HepG2 (cell line): ENCODE measurements around the gene B4GALT5. TPM values are rescaled to one million over a fixed set of nuclear protein-coding genes. Genes with fewer than 3 reads are reported as not detected.

Experiments used
- ARNTL ChIP-seq: sonication (generic); formaldehyde crosslinking; IDR thresholded peaks from 2 replicates; pipeline ENCODE4 v1.4.0; 2020; ENCODE audit warnings: mild to moderate bottlenecking, missing genetic modification reagents
- MBNL3 ChIP-seq: fragments of 250-450 bp; sonication (Bioruptor Pico); conservative IDR thresholded peaks from 2 replicates; pipeline ENCODE4 v1.8.0; 2022; ENCODE audit warnings: mild to moderate bottlenecking, inconsistent platforms
- NCOR1 ChIP-seq: fragments of 200-600 bp; sonication (generic); IDR thresholded peaks from 2 replicates; pipeline ENCODE4 v1.7.0; 2017; ENCODE audit warnings: antibody characterized with exemption, low read length, borderline replicate concordance
- NFE2L1 ChIP-seq: sonication (generic); formaldehyde crosslinking; IDR thresholded peaks from 2 replicates; pipeline ENCODE4 v1.4.0; 2020; ENCODE audit warnings: missing genetic modification reagents, mild to moderate bottlenecking, borderline replicate concordance
- NKX3-1 ChIP-seq: sonication (generic); formaldehyde crosslinking; IDR thresholded peaks from 2 replicates; pipeline ENCODE4 v1.5.0; 2020; ENCODE audit warnings: missing genetic modification reagents
- PPARG ChIP-seq: conservative IDR thresholded peaks from 2 replicates; pipeline ENCODE4 v1.6.1; 2016; ENCODE audit warnings: missing biosample characterization, missing genetic modification reagents
- SALL1 ChIP-seq: sonication (generic); formaldehyde crosslinking; IDR thresholded peaks from 2 replicates; pipeline ENCODE4 v1.8.0; 2022; ENCODE audit warnings: mild to moderate bottlenecking, missing genetic modification reagents
- SUZ12 ChIP-seq: fragments of 150-350 bp; IDR thresholded peaks from 2 replicates; pipeline ENCODE4 v1.6.1; 2014; ENCODE audit warnings: low read depth, low read length
- ZBTB1 ChIP-seq: sonication (generic); formaldehyde crosslinking; IDR thresholded peaks from 2 replicates; pipeline ENCODE4 v1.4.0; 2020; ENCODE audit warnings: missing genetic modification reagents, borderline replicate concordance
- ZNF142 ChIP-seq: sonication (generic); formaldehyde crosslinking; IDR thresholded peaks from 2 replicates; pipeline ENCODE4 v1.4.0; 2020; ENCODE audit warnings: missing genetic modification reagents
- ZNF331 ChIP-seq: sonication (generic); formaldehyde crosslinking; IDR thresholded peaks from 2 replicates; pipeline ENCODE4 v1.4.0; 2020; ENCODE audit warnings: missing genetic modification reagents
- ZNF44 ChIP-seq: sonication (generic); formaldehyde crosslinking; IDR thresholded peaks from 2 replicates; pipeline ENCODE4 v1.5.1; 2020; ENCODE audit warnings: mild to moderate bottlenecking, missing genetic modification reagents
- ZNF609 ChIP-seq: sonication (generic); formaldehyde crosslinking; IDR thresholded peaks from 2 replicates; pipeline ENCODE4 v1.4.0; 2020; ENCODE audit warnings: mild to moderate bottlenecking, missing genetic modification reagents, borderline replicate concordance
- ZNF652 ChIP-seq: IDR thresholded peaks from 2 replicates; pipeline ENCODE4 v1.6.1; 2016; ENCODE audit warnings: low read depth, borderline replicate concordance
- ZNF878 ChIP-seq: sonication (generic); formaldehyde crosslinking; IDR thresholded peaks from 2 replicates; pipeline ENCODE4 v1.8.1; 2023; ENCODE audit warnings: mild to moderate bottlenecking, missing genetic modification reagents, moderate library complexity
- polyA plus RNA-seq, 8 experiments: library from polyadenylated mRNA; depleted of rRNA in 3 of 8; stranded (reverse) in 7 of 8; unstranded in 1 of 8; fragments of >200 nt; fragmentation: Illumina TruSeq in 4 of 8; extraction: Trizol in 4 of 8; gene quantifications; 2 replicates each; pipeline versions ENCODE4 v1.2.1 to v1.2.3, GENCODE V29; 2011 to 2016; ENCODE audit warnings: low read depth in 4 of 8, missing spikeins in 1 of 8, mixed read lengths in 1 of 8; ENCODE audit not compliant: insufficient read depth in 1 of 8
- total RNA-seq, 5 experiments: library from RNA; depleted of rRNA; stranded (reverse); fragments of >200 nt; fragmentation: Illumina TruSeq; extraction: Trizol; gene quantifications; 2 replicates each; pipeline ENCODE4 v1.2.3, GENCODE V29; 2016; ENCODE audit warnings: low read depth in 1 of 5

B4GALT5 gene
- total and polyA plus RNA-seq, 2 of the 13 experiments (the other 11 are each of a cell fraction or from before 2014, with no cell fraction given): 27.3 to 30.9 TPM

GRCh38 chr20:49674383-49675352 lies 39.0 kb downstream of the B4GALT5 start (continued):
- TF ChIP-seq ZNF142 (CRISPR knock-in tag): no peak
- TF ChIP-seq NCOR1: peak; percentile 78
- TF ChIP-seq ZNF652 (CRISPR knock-in tag): no peak
- TF ChIP-seq ZNF44 (CRISPR knock-in tag): no peak; the same call in 1 of the 2 replicates
- TF ChIP-seq SALL1: peak; percentile 41; the same call in 1 of the 2 replicates
- TF ChIP-seq ZBTB1 (CRISPR knock-in tag): no peak
- peak; percentile 35; the same call in 1 of the 2 replicates for TF ChIP-seq ZNF331 (CRISPR knock-in tag)
- TF ChIP-seq NKX3-1 (CRISPR knock-in tag): no peak; the same call in 1 of the 2 replicates
- TF ChIP-seq MBNL3 (CRISPR knock-in tag): no peak
- TF ChIP-seq PPARG (CRISPR knock-in tag): peak; percentile 61; the same call in 1 of the 2 replicates
- TF ChIP-seq NFE2L1 (CRISPR knock-in tag): no peak
- no peak for TF ChIP-seq ZNF609 (CRISPR knock-in tag)
- no peak for TF ChIP-seq SUZ12
- no peak for TF ChIP-seq ARNTL (CRISPR knock-in tag)
- no peak; the same call in 1 of the 2 replicates for TF ChIP-seq ZNF878 (CRISPR knock-in tag)
